ENCODE results near the gene ATG10.

ATG10 gene

GRCh38 chr5:81961651-81962440 lies 10.0 kb upstream of the ATG10 start:
- ChIA-PET POLR2A (no interaction called here), CTCF (no interaction called here)
- no peak for TF ChIP-seq CTCF (IDR thresholded peaks at IDR 0.05; ENCODE audit: control extremely low read depth, extremely low read depth, low read depth, missing control alignments)
- DNase-seq (ENCODE audit: extremely low spot score): no peak

GRCh38 chr5:81963544-81963943 lies 8.3 kb upstream of the ATG10 start:
- ChIA-PET CTCF (no interaction called here), POLR2A (no interaction called here)
- no peak for DNase-seq (ENCODE audit: extremely low spot score)
- TF ChIP-seq CTCF (IDR thresholded peaks at IDR 0.05; ENCODE audit: control extremely low read depth, extremely low read depth, low read depth, missing control alignments): no peak

- DNase-seq (ENCODE audit: extremely low spot score): no peak
- no peak for TF ChIP-seq CTCF (IDR thresholded peaks at IDR 0.05; ENCODE audit: control extremely low read depth, extremely low read depth, low read depth, missing control alignments)
- ChIA-PET POLR2A (no interaction called here), CTCF (no interaction called here)
These were observed 6.3 kb upstream of the ATG10 start for GRCh38 chr5:81965524-81965923.

GRCh38 chr5:81969226-81969625 lies 2.6 kb upstream of the ATG10 start:
- CTCF ChIA-PET: no interaction called here
- no peak for DNase-seq (ENCODE audit: extremely low spot score)
- POLR2A ChIA-PET: no interaction called here
- no peak for TF ChIP-seq CTCF (IDR thresholded peaks at IDR 0.05; ENCODE audit: control extremely low read depth, extremely low read depth, low read depth, missing control alignments)

- TF ChIP-seq CTCF (IDR thresholded peaks at IDR 0.05; ENCODE audit: control extremely low read depth, extremely low read depth, low read depth, missing control alignments): no peak
- DNase-seq (ENCODE audit: extremely low spot score): no peak
- ChIA-PET POLR2A (no interaction called here), CTCF (no interaction called here)
These were observed 1.9 kb upstream of the ATG10 start for GRCh38 chr5:81969912-81970311.

- ChIA-PET POLR2A (no interaction called here), CTCF (interaction anchor here (0.8 kb wide), 1 partner anchor 464 kb away, joined by 3 read pairs; no protein-coding TSS in a partner anchor)
- TF ChIP-seq CTCF (IDR thresholded peaks at IDR 0.05; ENCODE audit: control extremely low read depth, extremely low read depth, low read depth, missing control alignments): no peak
- peak; percentile 43 for DNase-seq (ENCODE audit: extremely low spot score)
These were observed 612 bp upstream of the ATG10 start for GRCh38 chr5:81971111-81971711.
